ENCODE results near the gene FAM171A1. TPM values are rescaled to one million over a fixed set of nuclear protein-coding genes. Genes with fewer than 3 reads are reported as not detected.

The FAM171A1 gene
- total RNA-seq, 1 experiment from 2014 or later, result 19.2 TPM

- no peak overlapping the region for H3K4me3 ChIP-seq (ENCODE audit: low read depth in 2 of 2, low read length in 2 of 2)
- ChIA-PET CTCF (no interaction called here), POLR2A (no interaction called here)
- no peak for TF ChIP-seq CTCF (IDR thresholded peaks at IDR 0.05)
- TF ChIP-seq REST (IDR thresholded peaks at IDR 0.05; ENCODE audit: insufficient read depth in 1 of 2, low read depth in 2 of 2, low read length in 1 of 2), result no peak
- TF ChIP-seq POLR2AphosphoS5 (IDR thresholded peaks at IDR 0.05; ENCODE audit: low read depth, low read length), result no peak
- TF ChIP-seq SIN3A (IDR thresholded peaks at IDR 0.05; ENCODE audit: borderline replicate concordance, insufficient read depth, low read depth, low read length), result no peak
- no peak for TF ChIP-seq TCF7L2 (IDR thresholded peaks at IDR 0.05; ENCODE audit: low read depth, low read length)
- no peaks in the 10 kb centered on the region for H3K4me1 ChIP-seq (ENCODE audit: control insufficient read depth, insufficient read depth, low read length)
- H3K36me3 ChIP-seq (ENCODE audit: control insufficient read depth, insufficient read depth, low read length), result no peaks in the 10 kb centered on the region
- DNase-seq (ENCODE audit: low read depth, low spot score) (no peak), ATAC-seq (no peak)
- no peaks in the 10 kb centered on the region for H3K9me3 ChIP-seq (ENCODE audit: control insufficient read depth, insufficient read depth, low read depth, low read length)
- in situ Hi-C loops (cut with HindIII; ENCODE audit: low pct_unique_long_range_greater_than_20kb, low sequenced_read_pairs), result no loop called here
- H3K27me3 ChIP-seq (ENCODE audit: control insufficient read depth, insufficient read depth, low read length), result no peaks in the 10 kb centered on the region
- BruUV-seq (replicated peaks), result no TSS peak
- H3K27ac ChIP-seq (ENCODE audit: low read length), result no peak overlapping the region
- intact Hi-C loops (cut with micrococcal nuclease; ENCODE audit: unreplicated experiment), result no loop called here
Observed at GRCh38 chr10:15310776-15311568, 60.1 kb downstream of the FAM171A1 start.

GRCh38 chr10:15309221-15309620 is 61.9 kb downstream of the FAM171A1 start:
- no TSS peak for BruUV-seq (replicated peaks)
- DNase-seq (ENCODE audit: low read depth, low spot score) (no peak), ATAC-seq (no peak)
- TF ChIP-seq TCF7L2 (IDR thresholded peaks at IDR 0.05; ENCODE audit: low read depth, low read length), result no peak
- TF ChIP-seq REST (IDR thresholded peaks at IDR 0.05; ENCODE audit: insufficient read depth in 1 of 2, low read depth in 2 of 2, low read length in 1 of 2), result no peak
- TF ChIP-seq POLR2AphosphoS5 (IDR thresholded peaks at IDR 0.05; ENCODE audit: low read depth, low read length), result no peak
- no peak for TF ChIP-seq SIN3A (IDR thresholded peaks at IDR 0.05; ENCODE audit: borderline replicate concordance, insufficient read depth, low read depth, low read length)
- TF ChIP-seq CTCF (IDR thresholded peaks at IDR 0.05), result no peak
- Histone ChIP-seq H3K4me3 (ENCODE audit: low read depth in 2 of 2, low read length in 2 of 2) (no peak overlapping the region), H3K27ac (ENCODE audit: low read length) (no peak overlapping the region), H3K36me3 (ENCODE audit: control insufficient read depth, insufficient read depth, low read length) (no peaks in the 10 kb centered on the region), H3K9me3 (ENCODE audit: control insufficient read depth, insufficient read depth, low read depth, low read length) (no peaks in the 10 kb centered on the region), H3K27me3 (ENCODE audit: control insufficient read depth, insufficient read depth, low read length) (no peaks in the 10 kb centered on the region), H3K4me1 (ENCODE audit: control insufficient read depth, insufficient read depth, low read length) (no peaks in the 10 kb centered on the region)
- intact Hi-C loops (cut with micrococcal nuclease; ENCODE audit: unreplicated experiment) (no loop called here), in situ Hi-C loops (cut with HindIII; ENCODE audit: low pct_unique_long_range_greater_than_20kb, low sequenced_read_pairs) (no loop called here)
- POLR2A ChIA-PET, result no interaction called here
- CTCF ChIA-PET, result no interaction called here
